ENCODE data around the gene MYO5A. TPM values are rescaled to one million over a fixed set of nuclear protein-coding genes. Genes with fewer than 3 reads are reported as not detected.

The MYO5A gene
- total and polyA plus RNA-seq, 9 of the 15 experiments (the other 6 are each of a cell fraction or from before 2014, with no cell fraction given) = 0.03 to 0.82 (median 0.40) TPM

- POLR2A ChIA-PET = interaction anchor here (0.6 to 0.8 kb wide), 2 partner anchors 35 to 90 kb away, joined by 3 to 5 read pairs; no protein-coding TSS in a partner anchor
- intact Hi-C loops (cut with micrococcal nuclease) (no loop called here), in situ Hi-C loops (cut with MboI) (no loop called here)
- no peak for ATAC-seq
- Histone ChIP-seq H3K27ac (ENCODE audit: extremely low read depth, low read depth, low read length) (no peak overlapping the region), H2AFZ (ENCODE audit: low read depth, low read length) (no peak overlapping the region), H4K20me1 (replicated peaks; ENCODE audit: control insufficient read depth, insufficient read depth, low read length) (no peaks in the 10 kb centered on the region), H3K27me3 (ENCODE audit: control insufficient read depth in 2 of 2, insufficient read depth in 2 of 2, low read length in 2 of 2) (peaks cover 11 to 39% of the 10 kb centered on the region in 2 experiments; a peak in 3 of 5 replicates), H3K4me2 (ENCODE audit: insufficient read depth, low read length) (no peak overlapping the region), H3K9me3 (replicated peaks; ENCODE audit: control insufficient read depth, insufficient read depth, low read depth, low read length) (no peaks in the 10 kb centered on the region), H3K79me2 (ENCODE audit: control insufficient read depth, insufficient read depth, low read length) (no peaks in the 10 kb centered on the region), H3K9ac (ENCODE audit: insufficient read depth in 1 of 2, low read depth in 2 of 2, low read length in 2 of 2) (no peak overlapping the region), H3K4me1 (replicated peaks in 1 of 2; ENCODE audit: control insufficient read depth in 2 of 2, insufficient read depth in 2 of 2, low read length in 2 of 2) (no peaks in the 10 kb centered on the region), H3K9me1 (ENCODE audit: control insufficient read depth, insufficient read depth, low read length) (no peaks in the 10 kb centered on the region), H3K36me3 (ENCODE audit: control insufficient read depth, insufficient read depth, low read length) (no peaks in the 10 kb centered on the region), H3K4me3 (no peak overlapping the region)
- TF ChIP-seq CXXC5 (CRISPR knock-in tag; IDR thresholded peaks at IDR 0.05) (no peak), ZNF41 (CRISPR knock-in tag; conservative IDR thresholded peaks at IDR 0.05) (no peak), RAD21 (CRISPR knock-in tag; conservative IDR thresholded peaks at IDR 0.05 in 1 of 2, IDR thresholded peaks at IDR 0.05 in 1 of 2) (no peak), ZNF707 (CRISPR knock-in tag; conservative IDR thresholded peaks at IDR 0.05) (no peak)
- no peak for FAIRE-seq
- whole genome bisulfite sequencing (ENCODE audit: insufficient coverage, low coverage, missing lambda C conversion rate) = 1% methylated on average over 13 of the region's 13 CpGs
- BruUV-seq (replicated peaks) = no TSS peak
- CTCF ChIA-PET (ENCODE audit: low intra/inter-chr PET ratio) = no interaction called here
- no peak for DNase-seq (ENCODE audit: extremely low read depth in 1 of 4, low spot score in 3 of 4)
Observed at GRCh38 chr15:52288051-52288942, 240.4 kb downstream of the MYO5A start.

All from K562 (cell line).